ENCODE measurements around the gene CDC26. TPM values are rescaled to one million over a fixed set of nuclear protein-coding genes. Genes with fewer than 3 reads are reported as not detected.

Gene CDC26
- polyA plus RNA-seq, 3 donors = 34.3 to 46.4 (median 42.0) TPM

DNA sequence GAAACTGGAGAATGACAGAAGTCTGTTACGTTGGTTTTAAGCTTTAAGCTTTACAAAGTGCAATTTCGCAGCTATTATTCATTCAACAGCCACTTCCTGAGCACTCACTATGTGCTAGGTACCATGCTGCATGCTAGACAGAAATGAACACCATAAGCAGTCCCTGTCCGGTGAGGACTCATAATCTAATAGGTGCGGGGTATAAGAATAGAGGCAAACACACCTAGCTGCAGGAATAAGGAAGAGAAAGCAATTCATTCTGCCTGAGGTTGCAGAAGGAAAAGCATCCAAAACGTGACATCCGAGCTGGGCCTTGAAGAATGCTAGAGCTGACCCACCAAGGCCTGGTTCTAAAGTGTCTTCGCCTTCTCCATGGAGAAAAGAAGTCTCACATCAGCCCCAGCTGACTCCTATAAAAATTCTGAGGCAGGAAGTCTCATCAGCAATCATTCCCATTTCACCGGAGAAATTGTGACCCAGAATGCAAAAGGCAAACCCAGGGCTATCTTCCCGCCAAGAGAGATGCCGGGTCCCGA lies 54.8 kb downstream of the CDC26 start:
- no peak for DNase-seq (ENCODE audit: extremely low read depth in 1 of 11, low read depth in 9 of 11, low spot score in 4 of 11)

GRCh38 chr9:113219969-113220368 lies 55.4 kb downstream of the CDC26 start:
- DNase-seq (ENCODE audit: extremely low read depth in 1 of 11, low read depth in 9 of 11, low spot score in 4 of 11) = no peak

- DNase-seq (ENCODE audit: extremely low read depth in 1 of 11, low read depth in 9 of 11, low spot score in 4 of 11) = no peak
Observed at GRCh38 chr9:113219186-113219936, 56.0 kb downstream of the CDC26 start.

Other genes starting within 250 kb of the CDC26 start
- 10 to 100 TPM; 11.1 to 13.5 (median 13.0) TPM for gene ZFP37, start 218.8 kb downstream of the CDC26 start, polyA plus RNA-seq (ENCODE audit: insufficient read length in 3 of 3)
- gene SLC31A2, start 124.6 kb downstream of the CDC26 start, polyA plus RNA-seq (ENCODE audit: insufficient read length in 3 of 3) = 1 to 10 TPM; 3.0 to 3.8 (median 3.0) TPM
- 10 to 100 TPM; 28.4 to 33.4 (median 30.2) TPM for gene FKBP15, start 54.3 kb downstream of the CDC26 start, polyA plus RNA-seq (ENCODE audit: insufficient read length in 3 of 3)
- gene SLC31A1, start 54.0 kb downstream of the CDC26 start, polyA plus RNA-seq (ENCODE audit: insufficient read length in 3 of 3) = 10 to 100 TPM; 25.0 to 29.0 (median 25.2) TPM
- 10 to 100 TPM; 36.7 to 43.4 (median 37.7) TPM for gene PRPF4, start 86 bp upstream of the CDC26 start, polyA plus RNA-seq (ENCODE audit: insufficient read length in 3 of 3)
- 10 to 100 TPM in 1 of 3 donors, 1 to 10 TPM in 2; 4.6 to 10.7 (median 6.0) TPM for gene RNF183, start 27.8 kb upstream of the CDC26 start, polyA plus RNA-seq (ENCODE audit: insufficient read length in 3 of 3)
- 1 to 10 TPM; 6.5 to 7.9 (median 7.7) TPM for gene WDR31, start 64.7 kb upstream of the CDC26 start, polyA plus RNA-seq (ENCODE audit: insufficient read length in 3 of 3)
- gene BSPRY, start 74.0 kb upstream of the CDC26 start, polyA plus RNA-seq (ENCODE audit: insufficient read length in 3 of 3) = 1 to 10 TPM; 8.0 to 9.9 (median 8.8) TPM
- 10 to 100 TPM; 27.1 to 51.5 (median 38.3) TPM for gene HDHD3, start 101.4 kb upstream of the CDC26 start, polyA plus RNA-seq (ENCODE audit: insufficient read length in 3 of 3)
- gene ALAD, start 125.7 kb upstream of the CDC26 start, polyA plus RNA-seq (ENCODE audit: insufficient read length in 3 of 3) = 10 to 100 TPM; 37.2 to 46.1 (median 41.7) TPM
- 10 to 100 TPM; 58.7 to 72.4 (median 66.4) TPM for gene POLE3, start 135.1 kb upstream of the CDC26 start, polyA plus RNA-seq (ENCODE audit: insufficient read length in 3 of 3)
- gene C9orf43, start 135.2 kb upstream of the CDC26 start, polyA plus RNA-seq (ENCODE audit: insufficient read length in 3 of 3) = 1 to 10 TPM in 1 of 3 donors, under 1 TPM in 2; 0.73 to 1.1 (median 0.82) TPM
- gene RGS3, start 188.2 kb upstream of the CDC26 start, polyA plus RNA-seq (ENCODE audit: insufficient read length in 3 of 3) = 10 to 100 TPM; 41.4 to 49.8 (median 45.1) TPM

Data from renal cortex interstitium (tissue), 11 donors.